Kasumi-1 (cell line): ENCODE measurements around the gene CCDC9B.
A peak's percentile ranks its signal among the peaks of the same experiment; 100 is the strongest.

Experiments
- DNase-seq, 2 experiments: peaks; one replicate each; lab custom pipeline; 2025; lab: John Stamatoyannopoulos, UW

The CCDC9B gene

DNA sequence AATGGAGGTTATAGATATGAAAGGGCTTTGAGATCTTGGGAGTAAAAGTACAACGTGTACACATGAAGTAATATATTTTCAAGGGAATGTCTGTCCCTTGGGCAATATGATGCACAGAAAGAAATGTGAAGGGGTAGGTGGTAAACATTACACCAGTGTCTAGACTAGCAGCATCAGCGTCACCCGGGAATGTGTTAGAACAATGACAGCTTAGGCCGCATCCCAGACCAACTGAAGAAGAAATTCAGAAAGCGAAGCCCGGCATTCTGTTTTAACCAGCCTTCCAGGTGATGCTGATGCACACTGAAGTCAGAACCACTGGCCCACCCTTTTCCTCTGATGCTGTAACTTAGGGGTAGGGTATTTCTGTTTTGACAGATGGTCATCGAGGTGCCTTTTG is 10.9 kb downstream of the CCDC9B start:
- DNase-seq: no peak

DNA sequence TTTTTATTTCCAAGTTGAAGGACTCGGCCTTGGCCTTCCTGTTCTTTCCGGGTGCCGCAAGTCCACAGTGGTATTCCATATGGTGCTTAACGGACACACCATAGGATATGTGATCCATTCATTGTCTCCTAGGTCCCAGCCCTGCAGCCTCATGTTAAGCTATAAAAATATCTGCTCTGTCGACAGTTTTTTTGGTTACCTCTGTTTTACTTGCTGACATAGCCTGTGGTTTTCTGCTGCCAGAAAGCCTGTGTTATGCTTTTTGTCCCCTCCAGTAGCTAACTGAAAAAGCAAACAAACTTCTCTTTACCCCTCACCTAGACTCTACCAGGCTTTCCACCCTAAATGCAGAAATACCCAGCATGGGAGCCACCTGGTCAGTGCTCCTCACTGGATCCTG is 12.0 kb downstream of the CCDC9B start:
- no peak for DNase-seq

- no peak for DNase-seq
Observed at GRCh38 chr15:40328176-40328575, 12.6 kb downstream of the CCDC9B start.

DNA sequence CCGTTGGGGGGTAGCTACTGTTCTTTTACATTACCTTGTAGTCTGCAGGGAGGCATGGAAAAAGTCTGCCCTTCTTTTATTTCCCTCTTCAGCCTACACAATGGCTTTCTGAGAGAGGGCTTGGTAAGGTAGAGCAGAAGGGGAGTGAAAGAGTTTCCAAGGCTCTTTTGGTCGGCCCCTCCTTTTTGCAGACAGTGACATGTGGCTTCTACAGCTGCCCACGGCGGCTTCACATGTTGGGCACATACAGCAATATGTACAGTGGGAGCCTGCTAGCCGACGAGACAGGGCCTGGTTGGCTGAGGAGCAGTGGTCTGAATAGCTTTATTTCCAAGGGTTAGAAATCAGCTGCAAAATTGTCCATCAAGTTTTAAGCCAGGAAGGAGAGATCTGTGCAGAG is 13.3 kb downstream of the CCDC9B start:
- no peak for DNase-seq

- DNase-seq: no peak
Observed at GRCh38 chr15:40325700-40326099, 15.0 kb downstream of the CCDC9B start.

- DNase-seq: no peak
Observed at GRCh38 chr15:40325188-40325587, 15.6 kb downstream of the CCDC9B start.

- no peak for DNase-seq
Observed at GRCh38 chr15:40323953-40324937, 16.5 kb downstream of the CCDC9B start.

GRCh38 chr15:40323239-40323952 is 17.3 kb downstream of the CCDC9B start, which contains the start of gene INAFM2:
INAFM2 (plus strand) TSS chr15:40323692; CDS start chr15:40324056, 364 bp downstream.
- DNase-seq: peak; percentile 84 to 90

- no peak for DNase-seq
Observed at GRCh38 chr15:40322531-40323238, 18.1 kb downstream of the CCDC9B start.

DNA sequence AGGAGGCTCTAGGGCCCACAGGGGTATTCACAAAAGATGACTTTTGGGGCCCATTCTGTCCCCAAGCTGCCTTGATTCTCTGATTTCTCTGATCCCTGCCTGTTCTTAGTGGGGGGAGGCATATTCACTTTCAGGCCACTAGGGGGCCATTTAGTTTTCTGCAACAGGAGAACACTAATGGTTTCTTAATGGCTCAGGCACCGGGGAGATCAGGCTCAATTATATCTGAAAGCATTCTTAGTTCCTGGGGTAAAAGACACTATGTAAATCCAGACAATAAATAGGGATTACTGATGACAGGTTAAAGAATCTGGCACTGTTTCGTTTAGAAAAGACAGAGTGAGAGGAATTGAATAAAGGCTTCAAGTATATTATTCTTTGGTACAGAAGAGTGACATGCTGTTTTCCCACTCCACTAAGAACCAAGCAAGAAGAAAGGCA is 19.8 kb downstream of the CCDC9B start:
- peak; percentile 53 to 68 for DNase-seq

DNA sequence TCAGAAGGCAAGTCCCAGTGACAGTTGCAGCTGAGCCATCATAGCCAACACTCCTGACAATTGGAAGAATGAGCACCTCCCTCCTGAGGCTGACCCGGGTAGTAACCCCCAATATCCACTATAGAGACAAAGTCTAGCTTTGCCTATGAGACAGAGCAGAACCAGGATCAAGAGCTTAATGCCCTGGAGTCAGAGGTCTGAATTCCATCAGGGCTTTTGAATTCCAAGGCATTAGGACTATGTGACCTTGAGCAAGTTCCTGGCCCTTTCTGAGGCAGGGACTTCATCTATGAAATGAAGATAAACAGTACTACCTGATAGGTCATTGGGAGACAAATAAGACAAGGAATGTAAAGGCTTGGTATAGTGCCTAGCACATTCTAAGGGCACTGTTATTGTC is 20.3 kb downstream of the CCDC9B start:
- no peak for DNase-seq

- DNase-seq: no peak
Observed at GRCh38 chr15:40317580-40317979, 23.2 kb downstream of the CCDC9B start.

GRCh38 chr15:40316931-40317330 is 23.8 kb downstream of the CCDC9B start:
- no peak for DNase-seq

DNA sequence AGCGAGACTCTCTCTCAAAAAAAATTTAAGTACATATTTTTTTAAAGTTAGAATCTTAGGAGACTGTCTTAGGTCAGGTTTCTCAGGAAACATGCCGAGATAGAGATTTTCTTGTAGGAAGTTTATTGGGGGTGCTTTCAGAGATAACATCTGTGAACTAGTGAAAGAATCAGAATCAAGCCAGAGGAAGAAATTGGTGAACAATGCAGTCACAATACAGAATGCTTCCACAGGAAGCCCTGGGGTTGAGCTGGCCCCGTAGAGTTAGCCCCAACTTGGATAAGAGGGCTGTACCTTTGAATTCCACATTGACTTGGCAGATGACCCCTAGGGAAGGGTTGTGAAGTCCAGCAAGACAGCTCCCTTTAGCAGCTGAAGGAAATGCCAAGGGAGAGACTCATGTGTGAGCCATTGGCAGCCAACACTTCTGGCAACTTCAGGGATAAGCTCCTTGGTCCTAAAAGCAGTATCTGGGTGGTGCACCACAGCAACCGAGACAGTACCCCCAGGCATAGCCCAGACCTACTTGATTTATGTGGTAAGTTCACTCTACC is 25.9 kb downstream of the CCDC9B start:
- no peak for DNase-seq

GRCh38 chr15:40313531-40314398 is 27.0 kb downstream of the CCDC9B start:
- peak; percentile 64 to 75 for DNase-seq

- no peak for DNase-seq
Observed at GRCh38 chr15:40312370-40313158, 28.2 kb downstream of the CCDC9B start.

GRCh38 chr15:40310993-40311392 is 29.7 kb downstream of the CCDC9B start:
- DNase-seq: no peak

- peak; percentile 29 to 50 for DNase-seq
Observed at GRCh38 chr15:40310001-40310959, 30.5 kb downstream of the CCDC9B start.

DNA sequence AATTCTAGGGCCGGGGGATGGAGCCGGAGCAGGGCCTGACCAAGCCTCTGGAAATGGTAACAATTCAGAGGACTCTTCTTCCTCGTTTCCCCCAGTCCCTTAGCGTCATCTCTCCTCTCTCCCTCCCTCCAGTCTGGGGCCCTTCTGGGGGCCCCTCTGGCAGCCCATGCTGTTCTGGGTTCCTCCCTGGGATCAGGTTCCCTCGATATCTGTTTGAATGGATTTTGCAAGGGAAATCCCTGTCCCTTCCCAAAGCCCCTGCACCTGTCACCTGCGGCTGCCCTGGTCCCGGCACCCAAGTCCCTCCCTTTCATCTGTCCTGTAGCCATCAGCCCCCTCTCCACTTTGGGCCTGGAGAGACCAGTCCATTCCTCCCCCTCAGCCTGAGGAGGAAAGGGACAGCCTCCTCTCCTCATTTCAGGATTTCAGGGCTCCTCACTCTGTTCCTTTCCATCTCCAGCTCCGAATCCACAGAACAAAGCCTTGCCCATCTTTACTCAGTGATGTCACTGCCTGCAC is 31.3 kb downstream of the CCDC9B start:
- DNase-seq: no peak
